ENCODE measurements around the gene NAPB.

NAPB gene

DNA sequence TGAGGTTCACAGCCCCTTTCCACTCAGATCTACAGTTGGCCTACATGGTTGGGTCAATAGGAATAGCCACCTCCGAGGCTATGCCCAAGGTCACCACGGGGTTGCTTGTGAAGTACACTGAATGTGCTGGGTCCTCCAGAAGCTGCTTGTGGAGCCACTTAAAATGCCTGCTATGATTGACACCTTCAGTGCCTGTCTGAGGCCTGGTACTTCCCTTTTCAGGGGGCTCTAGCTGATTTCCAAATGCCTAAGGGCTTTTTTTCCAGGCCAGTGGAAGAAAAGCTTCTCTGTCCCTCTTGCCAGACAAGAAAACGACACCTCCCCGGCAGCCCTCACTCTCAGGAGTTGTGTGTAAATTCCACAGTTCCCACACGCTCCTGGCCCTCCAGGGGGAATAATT is 77.0 kb downstream of the NAPB start:
- no peak for DNase-seq (ENCODE audit: low read depth in 2 of 2)

DNA sequence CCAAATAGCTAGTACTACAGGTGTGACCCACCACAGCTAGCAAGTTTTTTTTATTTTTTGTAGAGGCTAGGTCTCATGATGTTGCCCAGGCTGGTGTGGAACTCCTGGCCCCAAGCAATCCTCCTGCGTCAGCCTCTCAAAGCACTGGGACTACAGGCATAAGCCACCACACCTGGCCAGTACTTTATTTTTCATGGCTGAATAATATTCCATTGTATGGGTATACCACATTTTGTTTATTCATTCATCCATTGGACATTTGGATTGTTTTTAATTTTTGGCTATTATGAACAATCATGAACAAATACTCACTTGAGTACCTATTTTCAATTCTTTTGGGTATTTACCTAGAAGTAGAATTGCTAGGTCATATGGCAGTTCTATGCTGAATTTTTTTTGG is 77.7 kb downstream of the NAPB start:
- no peak for DNase-seq (ENCODE audit: low read depth in 2 of 2)

DNA sequence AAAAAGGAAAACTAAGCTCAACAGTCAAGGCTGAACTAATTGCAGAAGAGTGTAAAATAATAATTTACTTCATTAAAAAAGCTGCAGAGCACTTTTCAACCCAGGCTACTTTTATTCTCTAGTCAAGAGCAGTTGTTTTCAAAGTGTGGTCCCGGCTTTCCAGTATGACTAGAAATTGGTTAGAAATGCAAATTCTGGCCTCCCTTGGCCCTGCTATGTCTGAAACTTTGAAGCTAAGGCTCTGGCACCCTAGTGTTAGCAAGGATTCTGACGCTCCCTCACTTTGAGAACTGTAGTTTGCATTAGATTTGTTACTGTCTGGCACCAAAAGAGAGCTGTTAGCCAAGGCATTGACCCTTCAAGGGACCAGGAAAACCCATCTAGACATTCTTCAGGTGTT is 80.2 kb downstream of the NAPB start:
- DNase-seq (ENCODE audit: low read depth in 2 of 2) = no peak

DNA sequence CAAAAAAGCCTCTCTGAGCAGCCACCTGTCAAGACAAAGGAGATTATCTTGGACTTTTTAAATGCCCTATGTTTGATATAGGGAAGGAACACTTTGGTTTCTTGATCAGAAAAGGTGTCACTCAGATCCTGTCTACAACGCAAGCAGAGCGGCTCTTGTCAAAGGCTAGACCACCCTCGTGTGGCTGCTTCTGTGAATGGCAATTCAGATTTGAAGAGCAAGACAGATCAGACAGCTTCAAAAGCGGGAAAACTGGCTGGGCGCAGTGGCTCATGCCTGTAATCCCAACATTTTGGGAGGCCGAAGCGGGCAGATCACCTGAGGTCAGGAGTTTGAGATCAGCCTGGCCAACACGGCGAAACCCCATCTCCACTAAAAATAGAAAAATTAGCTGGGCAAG is 80.8 kb downstream of the NAPB start:
- no peak for DNase-seq (ENCODE audit: low read depth in 2 of 2)

DNA sequence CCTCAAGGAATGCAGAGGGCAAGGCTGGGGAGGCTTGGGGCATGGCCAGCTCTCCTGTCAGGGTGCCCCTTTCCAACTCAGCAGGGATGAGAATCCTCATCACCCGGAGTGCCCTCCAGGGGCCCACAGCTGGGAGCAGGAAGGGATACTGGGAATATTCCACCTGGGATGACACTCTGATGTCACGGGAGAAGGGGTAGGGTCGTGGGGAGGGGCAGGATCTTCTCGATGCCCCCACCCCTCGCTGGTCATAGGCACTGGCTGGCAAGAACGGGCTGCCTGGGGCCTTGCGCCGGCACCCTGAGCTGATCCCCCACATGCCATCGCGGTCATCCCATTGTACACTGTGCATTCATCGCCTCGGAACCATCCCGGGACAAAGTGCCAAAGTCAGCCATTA is 81.3 kb downstream of the NAPB start:
- DNase-seq (ENCODE audit: low read depth in 2 of 2) = no peak

DNA sequence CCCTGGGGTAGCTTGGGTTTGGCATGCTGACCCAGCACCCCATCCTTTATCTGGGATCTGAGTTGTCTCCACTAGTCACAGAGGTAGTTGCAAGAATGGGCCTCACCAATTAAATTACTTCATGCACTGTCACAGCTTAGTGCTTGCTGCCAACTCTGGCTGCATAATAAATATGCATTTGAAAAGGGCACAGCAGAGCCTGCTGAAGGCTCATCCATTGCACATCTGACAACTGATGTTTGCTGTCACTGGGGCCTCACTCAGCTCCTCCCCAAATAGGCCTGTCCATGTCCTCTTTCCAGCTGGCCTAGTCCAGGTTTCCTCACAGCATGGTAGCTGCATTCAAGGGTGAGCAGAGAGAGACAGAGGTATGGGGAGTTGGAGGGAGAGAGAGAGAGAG is 84.0 kb downstream of the NAPB start:
- DNase-seq (ENCODE audit: low read depth in 2 of 2) = no peak

DNA sequence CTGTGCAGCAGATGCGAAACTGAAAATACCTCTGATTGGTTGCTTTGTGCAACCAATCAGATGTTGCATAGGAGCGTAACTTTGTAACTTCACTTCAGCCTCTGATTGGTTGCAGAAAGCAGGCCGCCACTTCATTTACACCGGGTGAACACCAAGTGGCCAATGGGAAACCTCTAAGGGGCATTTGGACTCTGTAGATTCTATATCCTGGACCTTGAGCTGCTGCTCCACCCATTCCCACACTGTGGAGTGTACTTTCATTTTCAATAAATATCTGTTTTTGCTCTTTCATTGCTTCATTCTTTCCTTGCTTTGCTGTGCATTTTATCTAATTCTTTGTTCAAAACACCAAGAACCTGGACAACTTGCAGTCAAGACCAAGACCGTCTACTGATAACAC is 84.8 kb downstream of the NAPB start:
- no peak for DNase-seq (ENCODE audit: low read depth in 2 of 2)

DNA sequence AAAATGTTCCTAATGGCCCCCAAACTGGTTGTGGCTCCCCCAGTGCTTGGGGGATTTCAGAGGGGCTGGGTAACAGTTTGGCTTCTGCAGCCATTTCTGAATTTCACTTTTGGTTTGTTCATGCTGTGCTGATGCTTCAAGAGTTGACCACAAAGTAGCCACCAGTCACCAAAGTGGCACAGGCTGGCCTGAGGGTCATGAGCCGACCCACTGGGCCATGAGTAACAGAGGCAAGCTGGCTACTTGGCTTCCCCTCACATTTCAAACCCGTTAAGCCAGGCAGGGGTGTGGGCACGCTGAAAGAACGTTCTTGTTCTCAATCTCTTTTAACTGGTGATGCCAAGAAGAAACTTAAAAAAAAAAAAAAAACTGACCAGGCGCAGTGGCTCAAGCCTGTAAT is 85.8 kb downstream of the NAPB start:
- DNase-seq (ENCODE audit: low read depth in 2 of 2) = no peak

DNA sequence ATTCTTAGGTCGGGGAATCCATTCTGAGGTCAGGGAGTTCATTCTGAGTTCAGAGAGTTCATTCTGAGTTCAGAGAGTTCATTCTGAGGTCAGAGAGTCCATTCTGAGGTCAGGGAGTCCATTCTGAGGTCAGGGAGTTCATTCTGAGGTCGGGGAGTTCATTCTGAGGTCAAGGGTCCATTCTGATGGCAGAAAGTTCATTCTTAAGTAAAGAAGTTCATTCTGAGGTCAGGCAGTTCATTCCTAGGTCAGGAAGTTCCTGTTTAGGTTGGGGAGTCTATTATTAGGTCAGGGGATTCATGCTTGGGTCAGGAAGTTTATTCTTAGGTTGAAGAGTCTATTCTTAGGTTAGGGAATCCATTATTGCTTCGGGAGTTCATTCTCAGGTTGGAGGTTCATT is 87.2 kb downstream of the NAPB start:
- no peak for DNase-seq (ENCODE audit: low read depth in 2 of 2)

DNA sequence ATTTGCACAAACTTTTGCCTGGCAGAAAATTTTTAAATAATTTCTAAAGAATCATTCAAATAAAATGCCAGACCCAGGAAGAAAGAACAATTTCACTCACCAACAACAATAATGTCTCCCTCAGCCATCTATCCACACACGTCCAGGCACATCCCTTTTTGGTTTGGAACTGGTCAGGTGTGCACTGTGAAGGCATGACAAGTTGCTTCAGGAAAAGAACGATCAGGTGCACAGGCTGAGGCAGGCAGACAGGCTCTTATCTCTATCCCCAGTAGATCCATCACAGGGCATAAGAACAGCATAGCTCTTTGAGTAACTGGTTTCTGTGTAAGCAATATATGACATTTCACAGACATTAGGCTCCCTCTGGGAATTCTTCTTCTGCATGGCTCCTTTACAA is 88.8 kb downstream of the NAPB start:
- DNase-seq (ENCODE audit: low read depth in 2 of 2) = no peak

DNA sequence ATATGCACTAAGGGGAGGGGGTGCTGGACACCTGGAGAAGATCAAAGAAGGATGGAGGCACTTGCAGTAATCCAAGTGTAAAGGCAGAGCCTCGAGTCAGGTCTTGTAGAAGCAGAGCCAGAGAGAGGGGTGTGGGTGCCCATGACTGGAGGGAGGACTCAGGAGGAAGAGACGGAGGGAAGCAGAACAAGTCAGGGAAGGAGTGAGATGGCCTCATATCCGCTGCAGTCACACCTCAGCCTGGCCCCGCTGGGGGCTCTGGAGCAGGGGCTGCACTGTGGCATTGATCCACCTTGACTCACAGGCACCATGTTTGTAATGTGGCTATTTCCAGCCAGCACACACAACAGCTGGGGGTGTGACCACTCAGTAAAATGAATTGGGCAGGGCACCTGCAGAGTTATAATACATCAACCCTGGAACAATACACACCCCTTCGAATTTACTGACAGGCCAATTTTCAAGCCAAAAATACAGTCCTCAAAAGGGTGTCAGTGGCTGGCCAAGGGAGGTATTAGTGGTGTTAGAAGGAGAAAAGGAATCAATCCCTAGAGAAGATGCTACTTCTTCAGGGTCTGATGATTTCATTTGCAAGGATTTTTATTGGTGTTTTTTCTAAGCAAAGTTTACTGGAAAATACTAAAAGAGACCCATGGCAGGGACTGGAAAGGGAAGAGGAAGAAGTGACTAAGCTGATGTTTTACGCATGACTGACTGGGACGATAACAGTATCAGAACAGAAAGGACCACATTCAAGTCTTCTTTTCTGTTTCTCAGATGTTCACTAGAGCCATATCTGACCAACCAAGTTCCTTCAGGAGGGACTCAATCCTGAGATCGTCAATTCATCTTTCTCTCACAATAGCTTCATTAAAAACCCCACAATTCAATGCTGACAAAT is 89.6 kb downstream of the NAPB start:
- DNase-seq (ENCODE audit: low read depth in 2 of 2) = no peak

DNA sequence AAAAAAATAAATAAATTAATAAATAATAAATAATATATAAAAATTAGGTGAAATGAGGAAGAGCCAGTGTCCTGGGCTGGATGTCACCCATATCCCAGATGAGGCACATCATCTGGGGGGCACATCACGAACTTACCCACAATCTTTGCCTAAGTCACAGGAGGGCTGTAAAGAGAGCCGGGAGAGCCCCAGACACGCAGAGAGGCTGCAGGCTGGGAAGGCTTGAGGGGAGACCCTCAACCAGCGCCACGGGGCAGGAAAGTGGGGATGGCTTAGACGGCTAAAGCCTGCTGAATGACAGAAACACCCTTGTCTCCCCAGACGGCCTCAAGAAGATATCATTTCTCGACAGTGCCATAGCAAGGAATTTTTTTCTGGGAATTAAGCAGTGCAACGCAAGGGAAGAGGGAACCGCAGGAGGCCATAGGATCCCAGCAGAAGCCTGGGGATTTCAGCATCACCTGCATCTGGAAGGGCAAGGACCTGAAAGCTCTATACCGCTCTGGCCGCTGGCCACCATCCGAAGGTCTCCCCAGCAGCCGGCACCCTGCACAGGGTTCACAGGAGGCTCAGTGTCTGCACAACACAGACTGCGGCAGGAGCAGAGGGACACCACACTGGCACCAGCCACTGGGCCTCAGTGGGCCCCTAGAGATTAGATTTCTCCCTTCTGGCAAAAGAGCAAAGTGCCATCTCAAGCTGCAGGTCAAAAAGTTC is 93.5 kb downstream of the NAPB start:
- no peak for DNase-seq (ENCODE audit: low read depth in 2 of 2)

DNA sequence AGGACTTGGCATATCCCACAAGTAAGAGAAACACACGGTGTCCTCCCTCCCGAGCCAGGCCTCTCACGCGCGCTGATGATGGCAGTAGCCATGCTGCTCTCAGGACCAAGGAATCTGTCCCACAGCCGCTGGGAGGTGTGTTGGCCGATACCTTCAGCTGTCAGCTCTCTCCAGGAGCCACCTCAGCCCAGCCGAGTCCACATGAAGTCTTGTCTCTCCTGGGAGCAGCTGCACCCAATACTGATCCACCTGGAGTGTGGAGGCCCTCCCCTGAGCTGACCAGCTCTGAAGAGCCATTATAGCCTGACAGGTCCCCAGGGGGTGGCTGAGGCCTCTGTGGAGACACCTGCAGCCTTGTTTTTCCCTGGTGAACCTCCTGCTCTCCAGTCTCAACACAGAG is 94.5 kb downstream of the NAPB start:
- DNase-seq (ENCODE audit: low read depth in 2 of 2) = no peak

DNA sequence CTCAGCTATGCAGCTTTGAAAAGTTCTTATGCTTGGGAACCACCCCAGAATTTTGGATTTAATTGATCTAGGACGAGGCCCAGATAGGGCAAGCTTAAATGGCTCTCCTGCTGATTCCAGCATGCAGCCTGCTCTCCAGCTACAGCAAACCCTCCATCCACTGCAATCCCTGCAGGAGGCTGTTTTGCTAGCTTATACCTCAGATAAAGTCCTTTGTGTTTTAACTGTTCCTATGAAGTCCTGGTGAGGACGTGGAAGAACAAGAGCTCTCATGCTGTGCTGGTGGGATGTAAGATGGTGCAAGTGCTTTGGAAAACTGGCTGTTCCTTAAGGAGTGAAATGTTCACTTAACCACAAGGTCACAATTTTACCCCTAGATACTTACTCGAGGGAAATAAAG is 96.2 kb downstream of the NAPB start:
- DNase-seq (ENCODE audit: low read depth in 2 of 2) = no peak

Data from stimulated activated CD4-positive, alpha-beta T cell treated with anti-CD3 and anti-CD28 coated beads, Interleukin-1b, Interleukin-23, amount 100 ng/mL, for 1 hour (primary cell).